ENCODE measurements around the gene RALGPS1.

DNA sequence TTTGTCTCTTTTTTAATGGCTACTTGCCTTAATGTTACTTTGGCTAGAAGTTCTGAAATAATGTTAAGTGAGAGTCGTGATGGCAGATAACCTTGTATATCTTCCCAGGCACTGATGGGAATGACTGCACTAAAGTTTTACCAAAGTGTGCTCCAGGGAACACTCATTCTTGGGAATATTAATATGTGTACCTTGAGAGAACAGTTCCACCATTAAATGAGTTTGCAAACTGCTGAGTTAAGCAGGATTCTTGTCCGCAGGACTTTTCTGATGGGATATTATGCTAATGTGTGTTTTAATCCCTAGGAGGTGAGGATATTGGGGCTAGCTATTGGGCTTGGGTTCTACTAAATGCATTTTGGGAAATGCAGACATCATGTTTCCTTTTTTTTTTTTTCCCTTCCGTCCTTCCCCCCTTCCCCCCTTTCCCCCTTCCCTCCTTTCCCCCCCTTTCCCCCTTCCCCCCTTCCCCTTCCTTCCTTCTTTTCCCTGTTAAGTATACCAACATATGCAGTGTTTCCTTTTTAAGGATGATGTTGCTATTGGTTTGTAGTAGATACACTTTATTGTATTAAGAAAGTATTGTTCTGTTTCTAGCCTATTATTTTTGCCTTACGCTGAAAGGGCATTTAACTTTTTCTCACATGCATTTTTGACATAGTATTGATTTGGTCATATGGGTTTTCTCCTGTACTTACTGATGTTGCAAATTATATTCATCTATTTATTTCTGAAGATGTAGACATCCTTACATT is 38.6 kb upstream of the RALGPS1 start:
- TF ChIP-seq POLR2A (IDR thresholded peaks at IDR 0.05): no peak
- no peak for TF ChIP-seq CTCF (IDR thresholded peaks at IDR 0.05 in 8 of 11, conservative IDR thresholded peaks at IDR 0.05 in 3 of 11)
- no peak for TF ChIP-seq POLR2AphosphoS5 (IDR thresholded peaks at IDR 0.05)
